ENCODE measurements around the gene POU3F2.

GRCh38 chr6:98833307-98834059 is 891 bp upstream of the POU3F2 start:
- peak in 1 of 12 donors; percentile 6 for TF ChIP-seq CTCF (IDR thresholded peaks at IDR 0.05)
- no peak for TF ChIP-seq POLR2A (IDR thresholded peaks at IDR 0.05)
